Nephron (organoid): Measurements from ENCODE around the gene CERS1.

Experiments
- H3K27ac Mint-ChIP-seq, 3 experiments: 2 replicates each; pipeline ENCODE4 v1.8.0; 2020; ENCODE audit warnings: mixed read lengths in 3 of 3, mild to moderate bottlenecking in 2 of 3, moderate library complexity in 1 of 3
- H3K27me3 Mint-ChIP-seq: 2 replicates; pipeline ENCODE4 v1.8.0; 2021; ENCODE audit warnings: low read depth, mild to moderate bottlenecking, moderate library complexity, mixed read lengths
- H3K36me3 Mint-ChIP-seq: 2 replicates; pipeline ENCODE4 v1.8.0; 2020; ENCODE audit warnings: low read depth, mixed read lengths
- H3K4me1 Mint-ChIP-seq: 2 replicates; pipeline ENCODE4 v1.8.0; 2020; ENCODE audit warnings: mixed read lengths
- H3K4me3 Mint-ChIP-seq, 3 experiments: 2 replicates each; pipeline ENCODE4 v1.8.0; 2020; ENCODE audit warnings: mild to moderate bottlenecking in 3 of 3, mixed read lengths in 3 of 3, moderate library complexity in 2 of 3
- H3K9me3 Mint-ChIP-seq: 2 replicates; pipeline ENCODE4 v1.8.0; 2020; ENCODE audit warnings: mixed read lengths
- CTCF ChIP-seq, 3 experiments: fragments of 200-600 bp; sonication (generic); IDR thresholded peaks; one replicate each; pipeline ENCODE4 v1.5.0; 2021; ENCODE audit warnings: antibody characterized with exemption in 3 of 3; ENCODE audit not compliant: unreplicated experiment in 3 of 3

The CERS1 gene

DNA sequence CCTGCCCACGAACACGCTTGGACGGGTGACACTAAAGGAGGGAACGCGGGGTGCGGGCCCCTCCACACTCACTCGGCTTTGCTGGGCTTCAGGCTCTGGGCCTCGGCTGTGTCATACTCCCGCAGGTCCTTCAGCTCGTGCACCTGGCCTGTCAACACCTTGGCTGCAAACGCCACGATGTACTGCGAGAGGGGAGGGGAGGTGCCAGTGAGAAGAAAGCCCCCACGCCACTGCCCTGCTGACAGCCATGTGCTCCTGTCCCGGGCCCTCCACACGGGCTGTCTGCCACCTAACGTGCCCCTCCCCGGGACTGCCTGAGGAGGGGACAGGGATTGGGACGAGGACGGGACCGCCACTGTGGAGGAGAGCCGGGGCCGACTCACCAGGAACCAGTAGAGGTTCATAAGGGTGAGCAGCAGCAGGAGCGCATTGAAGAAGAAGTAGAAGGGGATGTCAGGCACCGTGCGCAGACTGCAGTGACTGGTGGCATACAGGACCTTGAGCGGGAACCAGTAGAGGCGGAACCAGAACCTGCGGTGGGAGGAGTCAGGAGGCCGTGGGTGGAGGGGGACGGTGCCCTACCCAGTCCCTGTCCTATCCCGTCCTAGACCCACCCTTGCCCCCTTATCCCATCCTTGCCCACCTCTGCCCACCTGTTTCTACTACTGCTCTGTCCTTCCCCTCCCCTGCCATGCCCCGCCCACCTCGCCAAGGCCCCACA lies 16.9 kb downstream of the CERS1 start:
- no peaks in the 10 kb centered on the region for H3K4me1 Mint-ChIP-seq
- H3K4me3 Mint-ChIP-seq: no peak overlapping the region
- TF ChIP-seq CTCF (IDR thresholded peaks at IDR 0.05; ENCODE audit: unreplicated experiment in 3 of 3): no peak
- no peaks in the 10 kb centered on the region for H3K27me3 Mint-ChIP-seq
- H3K9me3 Mint-ChIP-seq: peaks cover 16% of the 10 kb centered on the region
- H3K36me3 Mint-ChIP-seq: peaks cover 65% of the 10 kb centered on the region
- H3K27ac Mint-ChIP-seq: no peak overlapping the region

DNA sequence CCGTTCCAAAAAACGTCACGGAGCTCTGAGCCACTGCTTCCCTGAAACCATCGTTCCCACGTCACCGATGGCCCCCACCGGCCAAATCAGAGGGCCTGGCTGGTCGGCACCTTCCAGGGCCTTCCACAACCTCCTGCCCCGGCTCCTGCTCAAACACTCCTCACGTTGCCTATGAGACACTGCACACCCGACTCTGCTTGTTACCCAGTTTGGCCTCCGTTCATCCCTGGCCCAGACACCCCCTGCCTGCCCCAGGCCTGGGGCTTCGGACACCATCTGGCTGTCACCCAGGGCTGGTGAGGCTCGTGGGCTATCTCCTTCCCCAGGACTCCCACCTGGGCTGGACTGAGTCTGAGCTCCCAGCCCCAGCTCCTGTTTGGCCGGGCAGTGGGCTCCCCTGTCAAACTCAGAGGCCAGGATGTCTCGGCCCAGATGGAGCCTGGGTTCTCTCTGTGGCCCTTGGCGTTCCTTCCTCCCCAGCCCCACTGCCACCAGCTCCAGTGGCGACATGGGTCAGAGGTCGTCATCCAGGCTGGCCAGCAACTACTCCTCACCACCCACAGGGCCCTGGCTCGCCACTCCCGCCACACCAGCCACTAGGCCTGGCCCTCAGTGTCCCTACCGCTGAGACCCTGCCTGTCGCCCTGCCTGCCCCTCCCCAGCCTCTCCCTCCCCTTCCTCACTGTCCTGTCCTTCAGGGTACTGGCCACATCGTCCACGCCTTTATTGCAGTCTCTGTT lies 17.7 kb downstream of the CERS1 start:
- Mint-ChIP-seq H3K27ac (no peak overlapping the region), H3K36me3 (peaks cover 68% of the 10 kb centered on the region), H3K4me3 (no peak overlapping the region), H3K27me3 (no peaks in the 10 kb centered on the region), H3K9me3 (peaks cover 16% of the 10 kb centered on the region), H3K4me1 (no peaks in the 10 kb centered on the region)
- TF ChIP-seq CTCF (IDR thresholded peaks at IDR 0.05; ENCODE audit: unreplicated experiment in 3 of 3): no peak

DNA sequence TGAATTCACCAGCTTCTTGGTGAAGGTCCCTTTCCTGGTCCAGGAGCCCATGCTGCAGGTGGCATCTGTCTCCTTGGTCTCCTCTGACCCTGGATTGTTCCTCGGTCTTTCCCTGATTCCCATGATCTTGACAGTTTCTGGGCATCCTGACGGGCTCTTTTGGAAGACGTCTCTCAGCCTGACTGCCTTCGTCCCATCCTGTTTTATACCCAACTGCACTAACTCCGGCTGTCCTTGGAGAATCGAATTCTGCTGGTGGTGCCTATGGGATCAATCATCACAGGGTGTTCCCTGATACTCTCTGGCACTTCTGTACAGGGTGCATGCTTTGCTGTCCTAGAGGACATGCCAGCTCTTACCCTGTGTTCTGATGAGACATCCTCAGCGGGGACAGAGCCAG lies 19.1 kb downstream of the CERS1 start:
- H3K27ac Mint-ChIP-seq: no peak overlapping the region
- no peak for TF ChIP-seq CTCF (IDR thresholded peaks at IDR 0.05; ENCODE audit: unreplicated experiment in 3 of 3)
- peaks cover 16% of the 10 kb centered on the region for H3K9me3 Mint-ChIP-seq

DNA sequence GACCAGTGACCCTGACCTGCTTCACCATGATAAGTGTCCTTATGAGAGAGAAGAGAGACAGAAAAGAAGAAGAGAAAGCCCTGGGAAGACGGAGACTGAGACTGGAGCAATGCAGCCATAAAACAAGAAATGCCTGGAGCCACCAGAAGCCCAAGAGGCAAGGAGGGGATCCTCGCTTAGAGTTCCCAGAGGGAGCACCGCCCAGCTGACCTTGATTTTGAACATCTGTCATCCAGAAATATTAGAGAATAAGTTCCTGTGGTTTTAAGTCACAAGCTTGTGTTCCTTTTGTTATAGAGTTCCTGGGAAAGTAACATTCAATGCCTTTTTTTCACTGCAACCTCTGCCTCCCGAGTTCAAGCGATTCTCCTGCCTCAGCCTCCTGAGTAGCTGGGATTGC lies 20.2 kb downstream of the CERS1 start:
- H3K27ac Mint-ChIP-seq: no peak overlapping the region
- no peak for TF ChIP-seq CTCF (IDR thresholded peaks at IDR 0.05; ENCODE audit: unreplicated experiment in 3 of 3)
- peaks cover 16% of the 10 kb centered on the region for H3K9me3 Mint-ChIP-seq

More for the DNA sequence above, 19.1 kb downstream of the CERS1 start:
- Mint-ChIP-seq H3K36me3 (peaks cover 66% of the 10 kb centered on the region), H3K4me3 (no peak overlapping the region), H3K4me1 (peaks cover under 1% of the 10 kb centered on the region), H3K27me3 (no peaks in the 10 kb centered on the region)

GRCh38 chr19:18871543-18871942 lies 24.4 kb downstream of the CERS1 start:
- Mint-ChIP-seq H3K36me3 (peaks cover 54% of the 10 kb centered on the region), H3K9me3 (peaks cover 7% of the 10 kb centered on the region), H3K27ac (no peak overlapping the region), H3K4me1 (peaks cover 5% of the 10 kb centered on the region), H3K4me3 (no peak overlapping the region), H3K27me3 (no peaks in the 10 kb centered on the region)
- no peak for TF ChIP-seq CTCF (IDR thresholded peaks at IDR 0.05; ENCODE audit: unreplicated experiment in 3 of 3)

More for the DNA sequence above, 20.2 kb downstream of the CERS1 start:
- Mint-ChIP-seq H3K4me3 (no peak overlapping the region), H3K27me3 (no peaks in the 10 kb centered on the region), H3K4me1 (peaks cover 5% of the 10 kb centered on the region), H3K36me3 (peaks cover 66% of the 10 kb centered on the region)
